Ectodermal cell (in vitro differentiated cells): ENCODE data around the gene PNCK.

Experiments
- H3K27ac ChIP-seq: 2 replicates; pipeline ENCODE4 v1.7.0; 2013; ENCODE audit warnings: mild to moderate bottlenecking, low read depth, low read length; ENCODE audit not compliant: insufficient read depth, poor library complexity, severe bottlenecking
- H3K27me3 ChIP-seq: 2 replicates; pipeline ENCODE4 v1.7.0; 2013; ENCODE audit warnings: mild to moderate bottlenecking, low read length; ENCODE audit not compliant: insufficient read depth, control insufficient read depth, poor library complexity, severe bottlenecking
- H3K36me3 ChIP-seq: one replicate; pipeline ENCODE4 v1.7.0; 2013; ENCODE audit warnings: low read length; ENCODE audit not compliant: control insufficient read depth, insufficient read depth
- H3K4me1 ChIP-seq: one replicate; pipeline ENCODE4 v1.7.0; 2013; ENCODE audit warnings: low read length; ENCODE audit not compliant: control insufficient read depth, insufficient read depth
- H3K4me3 ChIP-seq: 2 replicates; pipeline ENCODE4 v1.7.0; 2013; ENCODE audit warnings: low read depth, low read length, control low read depth; ENCODE audit not compliant: insufficient read depth
- H3K9me3 ChIP-seq: 2 replicates; pipeline ENCODE4 v1.7.0; 2013; ENCODE audit warnings: mild to moderate bottlenecking, low read length, moderate library complexity; ENCODE audit not compliant: control insufficient read depth
- WGBS, 2 experiments: methylation state at CpG; one replicate each; pipeline ENCODE4 v1.1.7; 2013; ENCODE audit warnings: missing lambda C conversion rate in 2 of 2; 5-methylcytosine and 5-hydroxymethylcytosine counted together

The PNCK gene

GRCh38 chrX:153645921-153646488 is 27.6 kb downstream of the PNCK start:
- Histone ChIP-seq H3K27me3 (peaks cover 84% of the 10 kb centered on the region), H3K36me3 (no peaks in the 10 kb centered on the region), H3K4me3 (no peak overlapping the region), H3K27ac (no peak overlapping the region), H3K4me1 (peaks cover 5% of the 10 kb centered on the region), H3K9me3 (no peaks in the 10 kb centered on the region)
- 82 to 83% methylated on average over 9 to 10 of the region's 10 CpGs for WGBS, 2 experiments

GRCh38 chrX:153645151-153645550 is 28.5 kb downstream of the PNCK start:
- Histone ChIP-seq H3K9me3 (no peaks in the 10 kb centered on the region), H3K4me1 (peaks cover 10% of the 10 kb centered on the region), H3K27me3 (peaks cover 93% of the 10 kb centered on the region), H3K36me3 (no peaks in the 10 kb centered on the region), H3K27ac (no peak overlapping the region), H3K4me3 (no peak overlapping the region)
- WGBS, 2 experiments: 62 to 65% methylated on average over 6 of the region's 6 CpGs

GRCh38 chrX:153644356-153645125 is 29.1 kb downstream of the PNCK start:
- Histone ChIP-seq H3K9me3 (no peaks in the 10 kb centered on the region), H3K36me3 (no peaks in the 10 kb centered on the region), H3K27me3 (peaks cover 94% of the 10 kb centered on the region), H3K4me1 (peaks cover 10% of the 10 kb centered on the region), H3K27ac (no peak overlapping the region), H3K4me3 (peak overlapping the region; percentile 25)
- 4 to 5% methylated on average over 42 to 46 of the region's 46 CpGs for WGBS, 2 experiments

- peak overlapping the region; percentile 10 for H3K4me3 ChIP-seq
- peaks cover 85% of the 10 kb centered on the region for H3K27me3 ChIP-seq
- H3K9me3 ChIP-seq: no peaks in the 10 kb centered on the region
- 2% methylated on average over 71 to 84 of the region's 84 CpGs for WGBS, 2 experiments
- no peak overlapping the region for H3K27ac ChIP-seq
- no peaks in the 10 kb centered on the region for H3K36me3 ChIP-seq
- peaks cover 10% of the 10 kb centered on the region for H3K4me1 ChIP-seq
Observed at GRCh38 chrX:153643431-153644351, 29.9 kb downstream of the PNCK start.

- Histone ChIP-seq H3K27me3 (peaks cover 77% of the 10 kb centered on the region), H3K9me3 (no peaks in the 10 kb centered on the region), H3K4me3 (no peak overlapping the region), H3K27ac (no peak overlapping the region), H3K4me1 (peaks cover 10% of the 10 kb centered on the region), H3K36me3 (no peaks in the 10 kb centered on the region)
- 7 to 8% methylated on average over 43 to 47 of the region's 48 CpGs for WGBS, 2 experiments
Observed at GRCh38 chrX:153642655-153643430, 30.8 kb downstream of the PNCK start.

GRCh38 chrX:153642051-153642654 is 31.5 kb downstream of the PNCK start:
- Histone ChIP-seq H3K36me3 (no peaks in the 10 kb centered on the region), H3K4me3 (peak overlapping the region; percentile 16), H3K9me3 (no peaks in the 10 kb centered on the region), H3K27me3 (peaks cover 70% of the 10 kb centered on the region), H3K27ac (no peak overlapping the region), H3K4me1 (peaks cover 10% of the 10 kb centered on the region)
- WGBS, 2 experiments: 1% methylated on average over 51 to 62 of the region's 62 CpGs

- Histone ChIP-seq H3K4me1 (peaks cover 10% of the 10 kb centered on the region), H3K36me3 (no peaks in the 10 kb centered on the region), H3K27ac (no peak overlapping the region), H3K27me3 (peaks cover 65% of the 10 kb centered on the region), H3K9me3 (no peaks in the 10 kb centered on the region), H3K4me3 (peak overlapping the region; percentile 16)
- WGBS, 2 experiments: 3 to 4% methylated on average over 5 to 8 of the region's 8 CpGs
Observed at GRCh38 chrX:153641627-153642026, 32.0 kb downstream of the PNCK start.

DNA sequence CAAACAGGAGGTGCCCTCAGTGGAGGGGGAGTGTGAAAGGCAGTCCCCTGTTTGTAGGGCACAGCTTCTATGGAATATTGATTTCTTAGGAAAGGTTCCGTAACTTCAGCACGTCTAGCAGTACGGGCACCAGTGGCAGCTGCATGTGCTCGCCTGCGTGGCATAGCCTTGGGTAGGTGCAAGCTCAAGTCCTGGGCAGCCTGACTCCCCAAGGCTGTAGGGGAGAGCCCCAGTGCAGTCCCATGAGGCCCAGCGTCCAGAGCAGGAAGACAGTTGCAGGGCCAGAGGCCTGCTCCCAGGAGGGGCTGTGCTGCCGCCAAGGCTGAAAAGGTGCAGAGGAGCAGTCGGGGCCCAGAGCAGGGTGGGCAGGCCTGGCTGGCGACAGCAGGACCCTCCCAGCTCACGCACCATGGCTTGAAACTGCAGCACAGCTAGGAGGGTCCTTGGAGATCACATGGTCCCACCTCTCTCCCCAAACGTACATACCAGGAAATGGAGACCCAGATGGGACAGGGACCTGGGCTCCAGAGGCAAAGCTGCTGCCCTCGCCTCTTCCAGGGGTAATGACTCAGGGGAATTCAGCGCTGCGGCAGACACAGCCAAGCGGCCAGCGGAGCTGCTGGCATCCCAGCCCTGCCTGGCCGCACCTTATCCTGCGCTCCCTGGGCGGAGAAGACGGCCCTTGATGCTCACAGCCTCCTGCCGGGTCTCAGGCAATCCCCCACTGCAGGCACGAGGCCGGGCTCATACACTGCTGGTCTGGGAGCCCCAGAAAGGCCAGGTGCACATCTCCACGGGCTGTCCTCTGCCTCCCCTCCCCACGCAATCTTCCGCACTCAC is 32.7 kb downstream of the PNCK start:
- peaks cover 10% of the 10 kb centered on the region for H3K4me1 ChIP-seq
- 41 to 43% methylated on average over 26 of the region's 26 CpGs for WGBS, 2 experiments
- peak overlapping the region; percentile 16 for H3K4me3 ChIP-seq
- peaks cover 58% of the 10 kb centered on the region for H3K27me3 ChIP-seq
- no peak overlapping the region for H3K27ac ChIP-seq
- H3K36me3 ChIP-seq: no peaks in the 10 kb centered on the region
- H3K9me3 ChIP-seq: no peaks in the 10 kb centered on the region
